Keratinocyte (primary cell): ENCODE data around the gene RAB11FIP3.

Experiments used
- CTCF ChIP-seq, 3 experiments: IDR thresholded peaks in 1 of 3; conservative IDR thresholded peaks in 1 of 3; optimal IDR thresholded peaks in 1 of 3; 2 replicates in 2 of 3; 3 replicates in 1 of 3; pipeline versions ENCODE3 to v1.5.1; 2011; ENCODE audit warnings: low read length in 3 of 3, mild to moderate bottlenecking in 3 of 3, moderate library complexity in 2 of 3, control low read depth in 1 of 3, inconsistent platforms in 1 of 3; ENCODE audit not compliant: insufficient read depth in 2 of 3; ENCODE audit errors: extremely low read depth in 1 of 3
- EZH2 ChIP-seq: IDR thresholded peaks from one replicate; pipeline ENCODE4 v1.6.1; 2012; ENCODE audit warnings: inconsistent platforms, mild to moderate bottlenecking, low read length, moderate library complexity

DNA sequence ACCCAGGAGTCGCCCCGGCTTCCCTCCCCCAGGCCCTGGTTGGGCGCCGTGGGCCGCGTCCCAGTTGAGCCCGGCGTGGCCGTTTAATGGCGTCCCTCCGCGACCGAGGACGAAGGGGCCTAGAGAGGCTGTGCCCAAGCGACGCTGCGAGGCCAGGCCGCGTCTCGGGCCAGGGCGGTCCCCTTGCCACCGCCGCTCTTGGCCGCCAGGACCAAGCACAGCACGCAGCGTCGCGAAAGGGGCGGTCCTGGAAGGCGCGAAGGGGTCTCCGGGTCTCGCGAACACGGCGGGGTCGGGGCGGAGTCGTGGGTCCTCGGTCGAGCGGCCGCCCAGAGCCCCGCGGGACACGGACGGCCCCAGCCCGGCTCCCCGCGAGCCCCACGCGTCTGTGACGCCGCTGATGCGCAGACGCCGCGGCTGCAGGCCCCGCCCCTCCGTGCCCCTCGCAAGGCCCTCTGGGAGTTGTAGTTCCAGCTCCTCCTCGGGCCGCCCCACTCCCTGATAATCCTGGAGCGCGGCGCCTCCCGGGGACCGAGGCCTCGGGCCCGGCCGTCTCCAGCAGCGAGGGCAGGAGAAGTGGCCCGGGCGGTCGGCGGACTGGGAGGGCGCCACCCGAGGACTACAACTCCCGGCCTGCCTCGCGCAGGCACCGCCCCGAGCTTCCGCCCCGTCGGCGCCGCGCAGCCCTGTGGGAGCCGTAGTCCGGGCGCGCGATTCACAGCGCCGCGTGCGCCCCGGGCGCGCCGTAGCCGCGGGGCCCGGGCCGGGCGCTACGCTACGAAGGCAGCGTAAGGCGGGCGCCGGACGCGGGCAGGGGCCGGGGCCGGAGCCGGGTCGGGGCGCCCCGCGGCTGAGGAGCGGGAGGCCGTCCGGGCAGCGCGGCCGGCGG lies 101.8 kb downstream of the RAB11FIP3 start, which contains the start of gene CAPN15:
- no peak for TF ChIP-seq CTCF (optimal IDR thresholded peaks at IDR 0.05 in 1 of 3, IDR thresholded peaks at IDR 0.05 in 1 of 3, conservative IDR thresholded peaks at IDR 0.05 in 1 of 3; ENCODE audit: extremely low read depth in 1 of 3, insufficient read depth in 2 of 3, low read length in 3 of 3)
- TF ChIP-seq EZH2: no peak
